HCT116 (cell line): Measurements from ENCODE around the gene MATK. TPM values are rescaled to one million over a fixed set of nuclear protein-coding genes. Genes with fewer than 3 reads are reported as not detected.

Source experiments
- ATAC-seq: fragments of 200-7000 bp; cut with Tn5 transposase; 2 replicates; pipeline ENCODE4 v1.9.1; 2020; ENCODE audit warnings: mild to moderate bottlenecking, moderate library complexity
- BruUV-seq: library from RNA; stranded (reverse); fragments of 400-500 nt; replicated peaks from 2 replicates; lab custom pipeline; 2021; lab: Mats Ljungman, UMichigan
- CTCF ChIA-PET: fragments of 300-600 bp; sonication (Branson Sonifier 250); formaldehyde crosslinking; loops from one replicate; lab custom pipeline; 2021; ENCODE audit warnings: antibody characterized with exemption; lab: Charles Lee
- POLR2A ChIA-PET: fragments of 300-600, 350-600 bp; sonication (Branson Sonifier 250); formaldehyde crosslinking; loops from one replicate; lab custom pipeline; 2021; ENCODE audit warnings: antibody characterized with exemption; lab: Charles Lee
- RAD21 ChIA-PET, 2 experiments: fragments of 300-600 bp; sonication (Branson Sonifier 250); formaldehyde crosslinking; loops; one replicate each; lab custom pipeline; 2023; ENCODE audit warnings: low total read pairs in 2 of 2; ENCODE audit not compliant: uncharacterized antibody in 2 of 2, unreplicated experiment in 2 of 2, low non-redundant PET in 1 of 2; lab: Charles Lee
- DNase-seq: peaks from one replicate; pipeline ENCODE4 v3.0.0-alpha.2; 2010; ENCODE audit warnings: low read depth, low spot score
- H2AFZ ChIP-seq: fragments of 200-600 bp; shearing (Covaris generic), sonication (generic); 2 replicates; pipeline ENCODE4 v1.6.1; 2017; ENCODE audit warnings: low read depth, mixed run types, mixed read lengths, antibody characterized with exemption, low read length; ENCODE audit not compliant: poor library complexity, severe bottlenecking
- H3K27ac ChIP-seq: 2 replicates; pipeline ENCODE4 v1.5.1; 2012; ENCODE audit warnings: low read depth, low read length
- H3K27me3 ChIP-seq: fragments of 200-600 bp; sonication (generic); 2 replicates; pipeline ENCODE4 v1.6.1; 2016; ENCODE audit warnings: mixed run types, low read length, mixed read lengths; ENCODE audit not compliant: insufficient read depth
- H3K36me3 ChIP-seq, 2 experiments: fragments of 200-500 bp in 1 of 2; fragments of 200-600 bp in 1 of 2; sonication (Bioruptor generic) in 1 of 2; sonication (generic) in 1 of 2; 2 replicates each; pipeline versions ENCODE4 v1.5.1 to v1.6.1; 2014 to 2016; ENCODE audit warnings: low read length in 2 of 2, inconsistent platforms in 1 of 2, mixed read lengths in 1 of 2, mixed run types in 1 of 2; ENCODE audit not compliant: insufficient read depth in 2 of 2, control insufficient read depth in 1 of 2
- H3K4me1 ChIP-seq, 2 experiments: fragments of 200-600 bp in 1 of 2; sonication (generic) in 1 of 2; 2 replicates each; pipeline versions ENCODE4 v1.5.1 to v1.6.1; 2012 to 2017; ENCODE audit warnings: low read length in 2 of 2, inconsistent platforms in 1 of 2, mild to moderate bottlenecking in 1 of 2, mixed read lengths in 1 of 2, mixed run types in 1 of 2, moderate library complexity in 1 of 2; ENCODE audit not compliant: insufficient read depth in 2 of 2, control insufficient read depth in 1 of 2
- H3K4me2 ChIP-seq: fragments of 200-600 bp; sonication (generic); 2 replicates; pipeline ENCODE4 v1.6.1; 2017; ENCODE audit warnings: mixed run types, low read length, mixed read lengths
- H3K4me3 ChIP-seq, 2 experiments: fragments of 200-600 bp in 1 of 2; sonication (generic) in 1 of 2; replicated peaks in 1 of 2; 2 replicates each; pipeline ENCODE4 v1.5.1; 2011 to 2016; ENCODE audit warnings: low read length in 2 of 2, control low read depth in 1 of 2, low read depth in 1 of 2, mild to moderate bottlenecking in 1 of 2, mixed read lengths in 1 of 2, mixed run types in 1 of 2
- H3K79me2 ChIP-seq: fragments of 200-600 bp; sonication (generic); 2 replicates; pipeline ENCODE4 v1.6.1; 2017; ENCODE audit warnings: mild to moderate bottlenecking, mixed run types, low read length, moderate library complexity, mixed read lengths; ENCODE audit not compliant: insufficient read depth
- H3K9ac ChIP-seq: fragments of 200-600 bp; sonication (generic); 2 replicates; pipeline ENCODE4 v1.6.1; 2016; ENCODE audit warnings: low read length, mixed read lengths
- H3K9me2 ChIP-seq: fragments of 200-600 bp; sonication (generic), shearing (Covaris generic); 2 replicates; pipeline ENCODE4 v1.6.1; 2017; ENCODE audit warnings: mixed run types, mild to moderate bottlenecking, moderate library complexity; ENCODE audit not compliant: insufficient read depth
- H3K9me3 ChIP-seq, 2 experiments: fragments of 200-500 bp in 1 of 2; fragments of 200-600 bp in 1 of 2; sonication (Bioruptor generic) in 1 of 2; sonication (generic) in 1 of 2; 2 replicates each; pipeline ENCODE4 v1.6.1; 2014 to 2017; ENCODE audit warnings: low read length in 2 of 2, mixed read lengths in 2 of 2, inconsistent platforms in 1 of 2, low read depth in 1 of 2, mild to moderate bottlenecking in 1 of 2, mixed run types in 1 of 2, moderate library complexity in 1 of 2; ENCODE audit not compliant: control insufficient read depth in 1 of 2, insufficient read depth in 1 of 2
- H4K20me1 ChIP-seq: fragments of 200-600 bp; sonication (generic), shearing (Covaris generic); 2 replicates; pipeline ENCODE4 v1.6.1; 2017; ENCODE audit warnings: mixed run types, mild to moderate bottlenecking, moderate library complexity; ENCODE audit not compliant: insufficient read depth
- CBX3 ChIP-seq: IDR thresholded peaks from 2 replicates; pipeline ENCODE4 v1.6.1; 2012; ENCODE audit warnings: low read depth
- EGR1 ChIP-seq: IDR thresholded peaks from 2 replicates; pipeline ENCODE4 v1.6.1; 2012; ENCODE audit warnings: low read depth
- ELF1 ChIP-seq: IDR thresholded peaks from 2 replicates; pipeline ENCODE4 v1.6.1; 2012; ENCODE audit warnings: low read depth, borderline replicate concordance
- EZH2phosphoT487 ChIP-seq: fragments of 200-600 bp; IDR thresholded peaks from 2 replicates; pipeline ENCODE4 v1.6.1; 2018; ENCODE audit warnings: antibody characterized with exemption, borderline replicate concordance
- JUND ChIP-seq: IDR thresholded peaks from 2 replicates; pipeline ENCODE4 v1.6.1; 2012
- MAX ChIP-seq: IDR thresholded peaks from 2 replicates; pipeline ENCODE4 v1.6.1; 2012
- POLR2AphosphoS5 ChIP-seq: IDR thresholded peaks from 2 replicates; pipeline ENCODE4 v1.6.1; 2011; ENCODE audit warnings: mild to moderate bottlenecking, low read depth, low read length, moderate library complexity
- RAD21 ChIP-seq: IDR thresholded peaks from 2 replicates; pipeline ENCODE4 v1.6.1; 2012; ENCODE audit warnings: low read depth, mild to moderate bottlenecking
- REST ChIP-seq: IDR thresholded peaks from 2 replicates; pipeline ENCODE4 v1.6.1; 2012; ENCODE audit warnings: low read depth
- SIN3A ChIP-seq: IDR thresholded peaks from 2 replicates; pipeline ENCODE4 v1.6.1; 2012; ENCODE audit warnings: low read depth
- SP1 ChIP-seq: IDR thresholded peaks from 2 replicates; pipeline ENCODE4 v1.6.1; 2012; ENCODE audit warnings: low read depth
- TCF7L2 ChIP-seq: IDR thresholded peaks from 2 replicates; pipeline ENCODE4 v1.7.0; 2011; ENCODE audit warnings: borderline replicate concordance, inconsistent platforms; ENCODE audit not compliant: insufficient read depth, insufficient read length; ENCODE audit errors: extremely low read depth
- YY1 ChIP-seq: IDR thresholded peaks from 2 replicates; pipeline ENCODE4 v1.6.1; 2011; ENCODE audit warnings: low read length, low read depth, moderate library complexity, mild to moderate bottlenecking; ENCODE audit not compliant: insufficient replicate concordance; ENCODE audit errors: extremely low read depth
- intact Hi-C: fragments of 100-400 bp; cut with micrococcal nuclease; formaldehyde crosslinking; loops from 2 replicates; pipeline ENCODE4 v1.10.0; 2022
- total RNA-seq: library from RNA; stranded (reverse); gene quantifications from one replicate; pipeline ENCODE4 v1.2.1, GENCODE V29; 2021; ENCODE audit not compliant: unreplicated experiment
- TF ChIP-seq, protein P1 (sequence below): IDR thresholded peaks from 2 replicates; pipeline ENCODE4 v1.6.1; 2011; ENCODE audit warnings: mild to moderate bottlenecking, low read length, moderate library complexity; ENCODE audit not compliant: insufficient replicate concordance; ENCODE audit errors: extremely low read depth
- TF ChIP-seq, protein P2 (sequence below): IDR thresholded peaks from 2 replicates; pipeline ENCODE4 v1.6.1; 2012
- TF ChIP-seq, protein P3 (sequence below), 3 experiments: fragments of 200-600 bp in 1 of 3; sonication (generic) in 1 of 3; IDR thresholded peaks in 2 of 3; conservative IDR thresholded peaks in 1 of 3; 2 replicates each; pipeline ENCODE4 v1.5.1; 2012 to 2017; ENCODE audit warnings: low read depth in 2 of 3, low read length in 2 of 3, antibody characterized with exemption in 1 of 3, borderline replicate concordance in 1 of 3, control low read depth in 1 of 3, mild to moderate bottlenecking in 1 of 3, mixed read lengths in 1 of 3, mixed run types in 1 of 3, moderate library complexity in 1 of 3; ENCODE audit not compliant: insufficient read depth in 1 of 3

MATK gene
- total RNA-seq, 1 experiment from 2014 or later, result not detected

DNA sequence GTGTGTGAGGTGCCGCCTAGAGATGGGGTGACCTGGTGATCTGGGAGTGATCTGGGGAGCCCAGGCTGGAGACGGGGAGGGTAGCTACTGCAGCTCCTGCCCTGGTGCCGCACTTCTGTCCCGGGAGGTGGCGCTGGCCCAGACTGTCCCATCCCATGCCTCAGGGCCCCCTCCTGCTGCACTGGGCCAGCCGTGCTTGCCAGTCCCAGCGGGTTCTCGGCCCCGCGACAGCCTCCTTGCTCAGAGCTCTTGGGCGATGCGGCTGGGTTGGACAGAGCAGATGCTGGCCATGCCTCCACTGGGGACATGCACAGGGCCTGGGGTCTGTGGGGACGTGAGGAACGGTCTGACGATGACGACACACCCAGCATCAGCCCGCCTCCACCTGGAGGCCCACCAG is 16.7 kb downstream of the MATK start:
- no peak overlapping the region for H3K9ac ChIP-seq
- ChIA-PET POLR2A (no interaction called here), CTCF (interaction anchor here (0.5 kb wide), 1 partner anchor 418 kb away, joined by 3 read pairs; no protein-coding TSS in a partner anchor), RAD21 (no interaction called here)
- H4K20me1 ChIP-seq, result no peaks in the 10 kb centered on the region
- no peaks in the 10 kb centered on the region for H3K9me3 ChIP-seq
- BruUV-seq, result no TSS peak
- H2AFZ ChIP-seq, result no peak overlapping the region
- TF ChIP-seq RAD21 (no peak), JUND (no peak), SP1 (no peak), MAX (no peak), POLR2AphosphoS5 (no peak), EZH2phosphoT487 (no peak), TCF7L2 (no peak), EGR1 (no peak), CBX3 (no peak), REST (no peak), SIN3A (no peak), ELF1 (no peak), YY1 (no peak)
- TF ChIP-seq, protein P1, sequence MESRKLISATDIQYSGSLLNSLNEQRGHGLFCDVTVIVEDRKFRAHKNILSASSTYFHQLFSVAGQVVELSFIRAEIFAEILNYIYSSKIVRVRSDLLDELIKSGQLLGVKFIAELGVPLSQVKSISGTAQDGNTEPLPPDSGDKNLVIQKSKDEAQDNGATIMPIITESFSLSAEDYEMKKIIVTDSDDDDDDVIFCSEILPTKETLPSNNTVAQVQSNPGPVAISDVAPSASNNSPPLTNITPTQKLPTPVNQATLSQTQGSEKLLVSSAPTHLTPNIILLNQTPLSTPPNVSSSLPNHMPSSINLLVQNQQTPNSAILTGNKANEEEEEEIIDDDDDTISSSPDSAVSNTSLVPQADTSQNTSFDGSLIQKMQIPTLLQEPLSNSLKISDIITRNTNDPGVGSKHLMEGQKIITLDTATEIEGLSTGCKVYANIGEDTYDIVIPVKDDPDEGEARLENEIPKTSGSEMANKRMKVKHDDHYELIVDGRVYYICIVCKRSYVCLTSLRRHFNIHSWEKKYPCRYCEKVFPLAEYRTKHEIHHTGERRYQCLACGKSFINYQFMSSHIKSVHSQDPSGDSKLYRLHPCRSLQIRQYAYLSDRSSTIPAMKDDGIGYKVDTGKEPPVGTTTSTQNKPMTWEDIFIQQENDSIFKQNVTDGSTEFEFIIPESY, result no peak
- TF ChIP-seq, protein P2, sequence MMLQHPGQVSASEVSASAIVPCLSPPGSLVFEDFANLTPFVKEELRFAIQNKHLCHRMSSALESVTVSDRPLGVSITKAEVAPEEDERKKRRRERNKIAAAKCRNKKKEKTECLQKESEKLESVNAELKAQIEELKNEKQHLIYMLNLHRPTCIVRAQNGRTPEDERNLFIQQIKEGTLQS, result no peak
- TF ChIP-seq, protein P3, sequence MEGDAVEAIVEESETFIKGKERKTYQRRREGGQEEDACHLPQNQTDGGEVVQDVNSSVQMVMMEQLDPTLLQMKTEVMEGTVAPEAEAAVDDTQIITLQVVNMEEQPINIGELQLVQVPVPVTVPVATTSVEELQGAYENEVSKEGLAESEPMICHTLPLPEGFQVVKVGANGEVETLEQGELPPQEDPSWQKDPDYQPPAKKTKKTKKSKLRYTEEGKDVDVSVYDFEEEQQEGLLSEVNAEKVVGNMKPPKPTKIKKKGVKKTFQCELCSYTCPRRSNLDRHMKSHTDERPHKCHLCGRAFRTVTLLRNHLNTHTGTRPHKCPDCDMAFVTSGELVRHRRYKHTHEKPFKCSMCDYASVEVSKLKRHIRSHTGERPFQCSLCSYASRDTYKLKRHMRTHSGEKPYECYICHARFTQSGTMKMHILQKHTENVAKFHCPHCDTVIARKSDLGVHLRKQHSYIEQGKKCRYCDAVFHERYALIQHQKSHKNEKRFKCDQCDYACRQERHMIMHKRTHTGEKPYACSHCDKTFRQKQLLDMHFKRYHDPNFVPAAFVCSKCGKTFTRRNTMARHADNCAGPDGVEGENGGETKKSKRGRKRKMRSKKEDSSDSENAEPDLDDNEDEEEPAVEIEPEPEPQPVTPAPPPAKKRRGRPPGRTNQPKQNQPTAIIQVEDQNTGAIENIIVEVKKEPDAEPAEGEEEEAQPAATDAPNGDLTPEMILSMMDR (IDR thresholded peaks at IDR 0.05 in 2 of 3, conservative IDR thresholded peaks at IDR 0.05 in 1 of 3; ENCODE audit: borderline replicate concordance in 1 of 3, insufficient read depth in 1 of 3, low read depth in 2 of 3, low read length in 2 of 3), result no peak
- DNase-seq (no peak), ATAC-seq (no peak)
- H3K9me2 ChIP-seq, result no peaks in the 10 kb centered on the region
- H3K4me3 ChIP-seq, result no peak overlapping the region
- H3K4me2 ChIP-seq, result no peak overlapping the region
- H3K79me2 ChIP-seq, result no peaks in the 10 kb centered on the region
- intact Hi-C loops, result no loop called here
- H3K27me3 ChIP-seq, result no peaks in the 10 kb centered on the region
- peaks cover 0 to 5% of the 10 kb centered on the region in 2 experiments; a peak in 2 of 4 replicates for H3K36me3 ChIP-seq
- no peak overlapping the region for H3K27ac ChIP-seq
- no peaks in the 10 kb centered on the region for H3K4me1 ChIP-seq
